Endothelial cell of hepatic sinusoid (primary cell): ENCODE results near the gene OR2AG1.
"Not testable (repeated sequence)": the region's sequence is repeated elsewhere in the genome, so short reads cannot be mapped to it uniquely, and the experiment has no call there.

Experiments
- in situ Hi-C: cut with HindIII; loops from 2 replicates; pipeline ENCODE4 v1.10.0; 2017; ENCODE audit warnings: low sequenced_read_pairs

Gene OR2AG1

DNA sequence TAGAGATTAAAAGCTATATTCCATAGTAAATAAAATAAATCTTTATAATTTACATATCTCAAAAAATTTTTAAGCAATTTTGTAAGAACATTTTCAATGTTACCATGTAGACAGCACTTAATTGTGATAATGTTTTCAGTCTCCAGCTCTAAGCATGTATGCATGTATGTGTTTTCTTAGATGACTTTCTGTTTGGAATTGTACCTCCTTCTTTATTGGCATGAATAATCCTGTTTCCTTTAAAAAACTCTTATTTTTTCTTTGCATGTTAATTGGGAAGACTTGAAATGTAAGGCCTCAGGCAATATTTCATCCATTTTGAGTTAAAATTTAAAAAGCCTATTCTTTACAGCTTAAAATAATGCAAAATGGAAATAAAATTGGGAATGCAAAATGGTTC lies 2.0 kb upstream of the OR2AG1 start:
- in situ Hi-C loops, result no loop called here

DNA sequence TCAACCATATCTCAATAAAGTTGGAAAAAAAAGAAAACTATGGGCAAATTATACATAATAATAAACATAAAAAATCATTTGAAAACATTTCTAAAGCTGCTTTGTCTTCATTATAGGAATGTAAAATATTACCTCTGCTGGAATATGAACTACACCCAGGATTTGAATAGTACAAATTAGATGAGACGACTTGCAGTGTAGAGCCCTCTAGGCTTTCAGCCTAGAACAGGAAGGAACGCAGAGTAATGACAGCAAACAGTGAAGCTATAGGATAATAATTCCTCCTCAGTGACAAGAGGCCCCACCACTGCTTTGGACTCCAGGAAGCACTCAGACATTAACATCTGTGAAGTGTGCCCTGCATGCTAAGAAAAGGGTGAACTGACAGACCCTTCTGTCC lies 7.7 kb downstream of the OR2AG1 start:
- in situ Hi-C loops, result no loop called here

DNA sequence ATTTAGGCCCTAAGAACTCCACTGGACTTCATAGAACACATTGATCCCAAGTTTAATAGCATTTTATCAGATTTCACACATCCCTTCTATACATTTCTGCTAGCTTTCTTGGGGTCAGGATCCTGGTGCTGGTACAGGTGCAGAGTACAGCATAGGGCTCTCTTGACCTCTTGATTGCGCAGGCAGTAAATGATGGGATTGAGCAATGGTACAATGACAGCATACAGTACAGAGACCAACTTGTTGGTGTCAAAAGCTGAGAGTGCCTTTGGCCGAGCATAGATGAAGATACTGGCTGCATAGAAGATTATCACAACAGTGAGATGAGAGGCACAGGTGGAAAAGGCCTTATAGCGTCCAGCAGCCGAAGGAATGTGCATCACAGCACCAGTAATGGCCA lies 11.8 kb downstream of the OR2AG1 start:
- in situ Hi-C loops, result no loop called here

DNA sequence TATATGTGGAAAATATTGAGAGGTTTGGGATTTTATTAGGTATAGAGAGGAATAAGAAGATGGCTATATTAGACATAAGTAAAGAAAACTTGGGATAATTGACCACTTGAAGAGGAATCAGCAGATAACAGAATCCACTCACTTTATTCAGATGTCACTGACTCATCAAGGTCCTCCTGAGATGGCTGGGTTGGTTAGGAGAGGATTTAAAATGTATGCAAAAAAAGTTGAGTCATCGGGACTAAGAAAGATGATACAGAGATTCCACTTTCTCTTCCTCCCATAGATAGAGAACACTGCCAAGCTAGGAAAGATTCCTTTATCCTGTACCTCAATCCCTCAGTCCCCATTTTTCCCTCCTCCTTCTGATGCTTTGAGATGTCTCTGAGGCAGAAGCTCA lies 16.6 kb downstream of the OR2AG1 start, which contains the start of gene OR6A2:
TSS of gene OR6A2 (minus strand) at position 288 of the 400 bp plus-strand sequence. CDS start 3,981 bp downstream, outside the sequence.
- in situ Hi-C loops, result no loop called here

DNA sequence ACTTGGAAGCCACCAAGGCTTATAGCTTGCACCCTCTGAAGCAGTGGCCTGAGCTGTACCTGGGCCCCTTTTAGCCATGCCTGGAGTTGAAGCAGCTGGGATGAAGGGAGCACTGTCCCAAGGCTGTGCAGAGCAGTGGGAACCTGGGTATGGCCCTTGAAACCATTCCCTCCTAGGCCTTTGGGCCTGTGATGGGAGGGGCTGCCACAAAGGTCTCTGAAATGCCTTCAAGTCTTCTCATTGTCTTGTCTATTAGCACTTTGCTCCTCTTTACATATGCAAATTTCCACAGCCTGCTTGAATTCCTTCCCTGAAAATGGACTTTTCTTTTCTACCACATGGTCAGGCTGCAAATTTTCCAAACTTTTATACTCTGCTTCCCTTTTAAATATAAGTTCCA lies 18.3 kb downstream of the OR2AG1 start:
- in situ Hi-C loops, result not testable (repeated sequence)

DNA sequence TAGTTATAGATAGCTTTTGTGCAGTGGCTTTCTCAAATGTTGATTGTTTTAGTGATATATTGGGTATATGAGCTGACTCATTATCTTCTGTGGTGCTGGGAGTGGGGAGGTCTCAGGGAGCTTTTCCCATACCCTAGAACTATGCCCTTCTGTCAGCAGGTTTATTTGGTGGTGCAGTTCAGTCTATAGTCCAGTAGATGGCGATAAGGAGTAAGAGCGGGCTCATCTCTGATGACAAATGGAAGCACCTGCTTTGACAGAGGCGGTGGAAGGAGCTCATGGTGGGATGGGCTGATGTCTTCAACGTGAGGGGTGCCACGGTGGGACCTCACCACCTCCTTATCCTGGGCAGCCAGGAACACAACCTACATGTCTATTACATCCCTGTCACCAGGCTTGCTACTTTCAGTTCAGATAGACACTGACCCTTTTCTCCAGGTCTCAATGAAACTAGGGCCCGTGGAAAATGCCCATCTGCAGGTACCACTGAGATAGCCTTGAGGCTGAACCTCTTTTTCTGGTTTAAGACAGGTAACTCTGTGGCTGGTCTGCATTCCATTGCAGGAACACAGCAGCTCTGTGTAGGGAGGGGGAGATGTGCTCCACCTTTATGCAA lies 29.7 kb downstream of the OR2AG1 start:
- in situ Hi-C loops, result loop anchor here (5.0 kb wide), 1 partner anchor 50 kb away; the partner anchor contains the start of gene OR10A2

DNA sequence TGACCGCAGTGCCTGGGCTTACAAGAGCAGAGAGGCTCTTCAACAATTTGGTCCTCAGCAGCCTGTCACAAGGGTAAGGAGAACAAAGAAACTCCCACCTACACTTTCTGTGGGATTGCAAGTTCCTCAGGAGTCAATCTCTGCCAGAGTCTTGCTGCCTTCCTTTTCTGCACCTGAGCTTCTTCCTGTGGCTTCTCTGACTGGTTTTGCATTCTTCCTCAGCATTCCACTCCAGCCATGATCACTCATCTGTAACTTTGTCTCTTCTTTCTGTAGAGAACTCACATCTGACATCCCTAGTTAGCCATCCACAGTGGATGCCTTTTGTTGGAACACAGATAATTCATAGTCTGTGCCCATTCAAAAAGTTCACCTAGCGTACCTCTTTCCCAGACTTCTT lies 30.8 kb downstream of the OR2AG1 start:
- in situ Hi-C loops, result loop anchor here (5.0 kb wide), 1 partner anchor 49 kb away; the partner anchor contains the start of gene OR10A2

DNA sequence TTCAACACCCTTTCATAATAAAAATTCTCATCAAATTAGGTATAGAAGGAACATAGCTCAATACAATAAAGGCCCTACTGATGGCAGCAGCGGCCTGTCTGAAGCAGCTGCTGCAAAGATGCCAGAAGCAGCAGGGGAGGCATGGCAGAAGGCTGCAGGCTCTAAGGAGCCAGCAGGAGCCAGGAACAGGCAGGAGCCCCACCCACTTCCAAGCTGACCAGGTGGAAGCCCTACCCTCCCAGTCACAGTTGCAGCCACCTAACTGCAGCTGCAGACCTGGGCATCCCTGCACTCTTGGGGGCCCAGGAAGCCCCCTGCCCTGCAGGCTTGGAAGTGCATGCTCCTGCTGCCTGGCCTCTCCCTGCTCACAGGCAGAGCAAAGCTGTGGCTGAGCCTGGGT lies 34.9 kb downstream of the OR2AG1 start:
- in situ Hi-C loops, result no loop called here

DNA sequence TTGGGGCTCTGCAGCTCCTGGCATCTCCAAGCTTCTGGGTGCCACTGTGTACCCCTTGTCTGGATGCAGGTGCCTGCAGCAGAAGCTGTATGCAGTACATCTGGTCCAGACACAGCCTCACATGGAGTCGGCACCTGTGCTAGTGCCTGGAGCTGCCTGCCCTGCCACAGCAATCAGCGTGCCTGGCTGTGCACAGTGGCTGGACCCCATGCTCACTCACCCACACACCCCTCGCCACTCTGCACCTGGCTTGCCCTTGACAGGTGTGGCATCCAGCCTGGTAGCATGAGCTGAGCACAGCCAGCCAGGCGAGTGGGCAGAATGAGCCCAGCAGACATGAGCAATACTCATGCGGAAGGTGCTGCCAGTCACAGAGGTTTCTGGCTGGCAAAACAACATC lies 36.1 kb downstream of the OR2AG1 start:
- in situ Hi-C loops, result no loop called here

DNA sequence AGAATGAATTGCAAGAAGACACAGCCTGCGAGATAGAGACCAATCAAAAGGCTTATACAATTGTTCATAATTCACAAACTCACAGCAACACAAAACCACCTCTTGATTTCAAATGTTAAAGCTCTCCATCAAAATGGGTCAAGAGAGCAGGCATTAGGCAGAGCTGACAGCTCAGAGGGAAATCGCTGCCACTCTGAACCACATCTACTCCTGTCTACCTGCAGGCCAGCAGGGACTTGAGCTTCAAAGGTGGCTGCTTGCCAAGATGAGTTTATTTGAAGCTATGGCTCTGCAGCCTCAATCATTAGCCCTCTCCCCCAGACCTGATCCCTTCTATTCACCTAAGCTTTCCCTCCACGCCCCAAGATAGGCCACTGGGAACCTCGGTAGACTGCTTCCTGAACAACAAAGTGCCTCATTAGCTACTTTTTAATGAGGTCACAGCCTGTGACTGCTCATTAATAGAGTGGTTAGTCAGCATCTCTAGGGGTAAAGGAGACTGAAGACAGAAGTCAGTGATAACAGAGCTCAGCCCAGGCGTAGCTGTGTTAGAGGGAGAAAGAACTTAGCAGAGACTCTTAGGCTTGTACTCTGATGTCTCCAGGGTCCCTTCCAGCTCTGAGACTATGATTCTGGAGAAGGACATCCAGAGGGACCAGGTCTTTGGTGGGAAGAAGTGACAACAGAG lies 41.5 kb downstream of the OR2AG1 start:
- in situ Hi-C loops, result no loop called here

DNA sequence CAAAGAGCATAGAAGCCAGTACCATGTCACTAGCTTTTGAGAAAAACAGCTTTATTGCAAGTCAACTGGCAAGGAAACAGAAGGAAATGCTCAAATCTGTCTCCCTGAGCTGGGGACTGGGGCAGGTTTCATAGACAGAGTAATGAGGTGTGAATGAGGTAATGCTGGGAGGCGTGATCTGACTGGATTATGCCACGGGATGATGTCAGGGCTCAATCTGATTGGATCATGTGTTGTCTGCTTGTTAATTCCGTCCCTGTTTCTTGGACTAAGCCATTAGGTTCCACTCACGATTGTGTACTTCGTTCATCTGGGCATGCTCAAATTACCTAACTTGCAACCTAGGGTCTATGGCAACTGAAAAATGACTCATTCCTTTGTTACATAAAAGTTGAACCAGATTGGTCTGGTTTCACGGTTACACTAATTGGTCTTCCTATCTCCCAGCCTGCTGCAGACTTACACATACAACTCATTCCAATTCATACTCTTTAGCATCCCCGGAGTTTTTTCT lies 42.5 kb downstream of the OR2AG1 start:
- in situ Hi-C loops, result no loop called here

DNA sequence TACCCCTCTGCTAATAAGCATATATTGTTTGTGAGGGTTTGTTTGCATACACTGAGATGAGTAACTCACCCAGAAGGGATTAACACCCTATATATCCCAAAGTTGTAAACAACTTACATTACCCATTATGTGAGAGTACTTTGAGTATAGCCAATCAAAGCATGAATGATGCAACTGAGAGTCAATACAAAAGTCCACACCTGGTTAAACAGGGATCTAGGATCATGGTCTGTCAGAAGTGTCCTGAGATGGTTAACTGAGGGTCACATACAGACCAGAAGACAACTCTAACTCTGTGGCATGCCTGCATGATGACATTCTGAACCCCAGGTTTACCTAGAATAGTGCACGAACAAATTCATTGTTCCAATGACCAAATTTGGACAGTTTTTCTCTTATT lies 45.3 kb downstream of the OR2AG1 start:
- in situ Hi-C loops, result no loop called here

DNA sequence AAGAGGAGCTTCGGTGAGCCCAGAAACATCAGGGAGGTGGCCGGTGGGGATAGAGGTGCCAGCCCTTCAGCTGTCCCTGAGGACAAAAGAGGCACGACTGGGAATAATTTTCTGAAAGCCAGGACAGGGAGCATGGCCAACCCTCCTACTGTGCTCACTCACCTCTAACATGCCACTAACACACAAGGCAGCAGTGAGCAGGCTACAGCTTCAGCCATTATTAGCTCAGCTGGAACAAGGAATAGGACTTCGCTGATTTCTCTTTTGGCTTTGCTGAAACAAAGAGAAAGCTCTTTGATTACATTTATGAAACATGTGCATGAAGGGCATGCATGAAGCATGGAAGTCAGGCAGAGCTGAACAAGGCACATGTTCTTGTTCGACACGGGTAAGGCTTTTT lies 50.5 kb downstream of the OR2AG1 start:
- in situ Hi-C loops, result no loop called here

DNA sequence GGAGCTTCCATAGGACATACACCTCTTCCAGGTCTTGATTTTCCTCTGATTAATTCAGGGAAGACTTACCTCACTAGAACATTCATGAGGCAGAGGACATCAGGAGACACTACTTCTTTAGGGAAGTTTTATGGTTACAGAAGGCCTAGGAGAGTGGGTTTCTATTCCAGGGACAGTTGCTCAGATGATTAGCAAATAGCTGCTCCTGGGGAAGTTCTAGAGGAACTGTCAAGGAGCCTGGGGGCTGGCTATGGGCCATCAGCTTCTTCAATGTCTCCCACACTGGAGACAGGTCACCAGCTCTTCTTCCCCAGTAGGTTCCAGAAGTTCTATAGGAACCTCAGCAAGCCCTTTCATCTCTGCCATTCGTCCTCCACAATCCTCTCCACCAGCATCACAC lies 51.2 kb downstream of the OR2AG1 start:
- in situ Hi-C loops, result no loop called here
